Measurements from ENCODE around the gene RALA. TPM values are rescaled to one million over a fixed set of nuclear protein-coding genes. Genes with fewer than 3 reads are reported as not detected.

The RALA gene, protein sequence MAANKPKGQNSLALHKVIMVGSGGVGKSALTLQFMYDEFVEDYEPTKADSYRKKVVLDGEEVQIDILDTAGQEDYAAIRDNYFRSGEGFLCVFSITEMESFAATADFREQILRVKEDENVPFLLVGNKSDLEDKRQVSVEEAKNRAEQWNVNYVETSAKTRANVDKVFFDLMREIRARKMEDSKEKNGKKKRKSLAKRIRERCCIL
- 39.3 TPM for total RNA-seq

DNA sequence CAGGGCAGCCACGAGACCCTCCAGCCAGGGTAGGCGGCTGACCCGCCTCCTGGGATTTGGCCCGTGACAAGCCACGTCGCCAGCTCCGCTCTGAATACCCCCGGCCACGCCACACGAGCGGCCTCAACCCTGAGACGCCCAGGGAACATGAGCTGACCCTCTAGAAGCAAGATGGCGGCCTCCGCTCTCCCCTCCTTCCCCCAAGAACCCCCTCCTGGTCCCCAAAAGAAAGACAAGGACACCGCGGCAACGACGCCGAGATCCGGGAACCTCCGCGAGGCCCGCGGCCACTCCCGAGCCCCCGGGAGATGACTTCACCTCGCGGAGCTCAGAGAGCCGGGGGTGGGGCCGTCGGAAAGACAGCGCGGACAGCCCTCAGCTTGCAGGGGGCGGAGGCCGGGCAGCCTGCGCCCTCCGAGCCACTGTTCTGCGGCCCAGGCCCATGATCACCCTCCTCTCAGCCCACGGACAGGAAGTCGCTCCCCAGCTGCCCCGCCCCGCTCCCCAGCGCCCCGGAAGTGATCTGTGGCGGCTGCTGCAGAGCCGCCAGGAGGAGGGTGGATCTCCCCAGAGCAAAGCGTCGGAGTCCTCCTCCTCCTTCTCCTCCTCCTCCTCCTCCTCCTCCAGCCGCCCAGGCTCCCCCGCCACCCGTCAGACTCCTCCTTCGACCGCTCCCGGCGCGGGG, at the start of gene RALA:
TSS of gene RALA (plus strand) at position 526 of the 685 bp plus-strand sequence. CDS start 63,096 bp downstream, outside the sequence.
- DNase-seq, result peak; percentile 93

DNA sequence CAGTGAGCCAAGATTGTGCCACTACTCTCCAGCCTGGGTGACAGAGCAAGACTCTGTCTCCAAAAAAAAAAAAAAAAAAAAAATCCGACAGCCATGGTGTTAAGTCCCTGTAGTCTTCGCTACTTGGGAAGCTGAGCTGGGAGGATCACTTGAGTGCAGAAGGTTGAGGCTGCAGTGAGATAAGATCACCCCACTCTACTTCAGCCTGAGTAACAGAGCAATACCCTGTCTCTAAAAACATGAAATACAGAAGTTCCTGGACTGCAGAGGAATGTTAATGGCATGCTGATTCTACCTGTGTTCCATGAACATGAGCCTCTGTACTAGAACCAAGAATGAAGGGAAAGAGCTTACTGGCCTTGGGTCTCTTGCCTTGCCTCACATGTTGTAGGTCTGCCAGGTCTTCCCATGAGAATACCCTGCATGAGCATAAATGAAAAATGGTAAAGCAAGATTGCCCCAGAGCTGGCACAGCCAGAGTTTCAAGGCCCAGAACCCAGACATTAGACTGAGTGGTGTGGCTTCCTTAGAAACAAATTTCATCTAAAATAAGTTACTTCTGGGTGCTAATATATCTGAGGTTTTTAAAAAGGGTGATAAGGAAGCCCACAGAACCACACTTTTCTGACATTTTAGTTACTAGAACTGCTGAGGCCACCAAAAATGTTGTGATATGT, 48.6 kb upstream of the RALA start:
- DNase-seq, result no peak

DNA sequence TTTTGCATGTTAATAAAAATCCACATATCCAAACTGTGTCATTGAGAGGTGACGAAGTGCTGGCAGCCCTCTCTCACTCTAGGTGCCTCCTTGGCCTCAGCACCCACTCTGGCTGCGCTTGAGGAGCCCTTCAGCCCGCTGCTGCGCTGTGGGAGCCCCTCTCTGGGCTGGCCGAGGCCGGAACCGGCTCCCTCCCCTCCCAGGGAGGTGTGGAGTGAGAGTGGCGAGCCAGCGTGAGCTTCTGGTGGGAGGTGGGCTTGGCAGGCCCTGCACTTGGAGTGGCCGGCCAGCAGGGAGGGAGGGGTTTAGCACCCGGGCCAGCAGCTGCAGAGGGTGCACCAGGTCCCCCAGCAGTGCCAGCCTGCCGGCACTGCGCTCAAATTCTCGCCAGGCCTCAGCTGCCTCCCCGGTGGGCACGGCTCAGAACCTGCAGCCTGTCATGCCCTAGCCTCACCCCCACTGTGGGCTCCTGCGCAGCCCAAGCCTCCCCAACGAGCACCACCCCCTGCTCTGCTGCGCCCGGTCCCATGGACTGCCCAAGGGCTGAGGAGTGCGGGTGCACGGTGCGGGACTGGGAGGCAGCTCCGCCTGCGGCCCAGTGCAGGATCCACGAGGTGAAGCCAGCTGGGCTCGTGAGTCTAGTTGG, 46.0 kb upstream of the RALA start:
- DNase-seq, result no peak

DNA sequence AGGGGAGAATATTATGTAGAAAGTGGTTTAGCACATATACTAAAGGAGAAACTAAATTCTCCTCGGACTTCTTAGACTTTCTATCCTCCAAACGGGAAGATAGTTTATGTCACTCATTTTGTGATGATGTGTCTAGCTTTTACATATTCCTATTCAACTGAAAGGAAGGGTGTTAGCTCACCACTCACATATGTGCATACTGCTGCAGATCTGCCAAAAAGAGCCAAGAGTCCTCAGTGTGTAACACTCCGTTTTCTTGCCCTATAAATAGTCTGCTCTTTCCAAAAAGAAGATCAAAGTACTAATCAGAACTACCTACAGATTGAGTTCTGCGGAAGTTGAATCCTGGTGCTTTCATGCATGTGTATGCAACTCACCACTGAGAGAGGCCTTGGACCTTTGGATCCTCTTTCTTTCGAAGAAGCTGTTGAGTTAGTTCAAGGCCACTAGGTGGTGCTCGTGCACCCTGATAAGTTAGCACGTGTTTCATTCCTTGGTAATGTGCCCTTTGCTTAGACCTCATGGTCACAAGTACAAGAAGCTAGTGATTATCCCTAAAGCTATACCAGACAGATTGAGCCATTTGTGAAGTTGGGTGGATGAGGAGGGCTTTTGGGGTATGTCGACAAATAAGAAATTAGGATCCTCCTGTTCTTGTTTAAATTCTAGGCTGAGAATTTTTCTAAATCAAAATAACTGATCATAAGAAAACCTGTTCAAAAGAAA, 43.1 kb upstream of the RALA start:
- peak; percentile 66 for DNase-seq

DNA sequence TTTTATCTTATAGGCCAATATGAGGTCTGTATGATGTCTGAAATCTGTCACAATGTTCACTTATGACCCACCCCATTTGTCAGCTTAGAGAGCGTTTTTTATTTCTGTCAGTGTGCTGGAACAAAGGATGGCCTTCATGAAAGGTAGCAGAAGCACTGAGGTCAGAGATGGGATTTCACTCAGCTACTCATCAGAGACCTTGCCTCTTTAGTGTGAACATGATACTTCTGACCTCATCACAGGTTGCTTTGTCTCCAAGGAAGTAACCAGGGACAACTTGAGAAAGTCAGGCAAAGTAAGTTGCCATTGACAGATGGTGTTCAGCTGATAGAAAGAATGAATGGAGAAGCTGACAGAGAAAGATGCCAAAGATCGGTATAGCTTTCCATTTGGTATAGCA, 40.8 kb upstream of the RALA start:
- no peak for DNase-seq

DNA sequence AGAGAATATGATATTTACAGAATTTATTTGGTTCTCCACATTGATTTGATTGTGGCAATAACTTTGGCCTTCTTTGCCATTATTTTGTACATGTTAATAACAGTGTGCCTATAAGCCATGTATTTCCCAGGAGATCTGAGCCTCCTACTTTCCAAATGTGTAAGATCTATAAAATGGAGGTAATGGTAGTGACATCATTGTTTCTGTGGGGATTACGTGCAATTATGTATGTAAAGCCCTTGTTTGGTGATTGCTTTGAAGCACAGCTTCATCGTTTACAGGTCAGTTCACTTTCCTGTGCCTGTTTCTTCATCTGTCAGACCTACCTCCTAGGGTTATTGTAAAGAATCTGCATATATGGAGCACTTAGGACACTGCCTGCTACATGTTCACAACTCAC, 39.8 kb upstream of the RALA start:
- no peak for DNase-seq

DNA sequence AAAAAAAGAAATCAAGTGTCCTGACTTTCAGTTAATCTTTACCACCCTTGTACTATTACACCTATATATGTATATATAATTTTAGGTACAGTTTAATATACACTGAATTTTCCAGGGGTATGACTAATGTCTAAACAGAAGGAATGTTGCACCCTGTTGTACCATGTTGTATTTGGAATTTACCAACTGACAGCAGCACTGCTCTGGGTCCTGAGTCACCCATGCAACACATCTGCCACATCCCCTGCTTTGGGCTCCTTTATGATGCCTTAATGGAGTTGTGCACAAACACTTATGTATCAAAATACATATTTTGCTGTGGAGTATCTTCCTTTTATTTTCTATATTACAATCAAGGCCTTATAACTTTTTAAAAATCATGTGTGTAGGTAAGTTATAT, 36.0 kb upstream of the RALA start:
- DNase-seq, result no peak

DNA sequence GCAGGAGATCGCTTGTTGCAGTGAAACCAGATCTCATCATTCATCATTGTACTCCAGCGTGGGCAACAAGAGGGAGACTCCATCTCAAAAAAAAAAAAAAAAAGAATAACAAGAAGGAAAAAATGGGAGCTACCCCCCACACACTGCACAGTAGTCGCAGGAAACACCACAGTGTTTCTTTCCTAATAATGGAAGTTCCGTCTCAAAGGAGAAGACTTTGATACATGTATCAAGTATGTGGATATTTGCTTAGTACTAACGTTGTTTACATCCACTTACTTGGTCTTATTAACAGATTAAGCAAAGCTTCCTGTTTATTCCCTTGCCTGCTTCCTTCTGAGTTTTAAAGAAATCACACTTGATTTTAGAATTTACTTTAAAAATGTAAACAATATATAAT, 35.0 kb upstream of the RALA start:
- DNase-seq, result no peak

DNA sequence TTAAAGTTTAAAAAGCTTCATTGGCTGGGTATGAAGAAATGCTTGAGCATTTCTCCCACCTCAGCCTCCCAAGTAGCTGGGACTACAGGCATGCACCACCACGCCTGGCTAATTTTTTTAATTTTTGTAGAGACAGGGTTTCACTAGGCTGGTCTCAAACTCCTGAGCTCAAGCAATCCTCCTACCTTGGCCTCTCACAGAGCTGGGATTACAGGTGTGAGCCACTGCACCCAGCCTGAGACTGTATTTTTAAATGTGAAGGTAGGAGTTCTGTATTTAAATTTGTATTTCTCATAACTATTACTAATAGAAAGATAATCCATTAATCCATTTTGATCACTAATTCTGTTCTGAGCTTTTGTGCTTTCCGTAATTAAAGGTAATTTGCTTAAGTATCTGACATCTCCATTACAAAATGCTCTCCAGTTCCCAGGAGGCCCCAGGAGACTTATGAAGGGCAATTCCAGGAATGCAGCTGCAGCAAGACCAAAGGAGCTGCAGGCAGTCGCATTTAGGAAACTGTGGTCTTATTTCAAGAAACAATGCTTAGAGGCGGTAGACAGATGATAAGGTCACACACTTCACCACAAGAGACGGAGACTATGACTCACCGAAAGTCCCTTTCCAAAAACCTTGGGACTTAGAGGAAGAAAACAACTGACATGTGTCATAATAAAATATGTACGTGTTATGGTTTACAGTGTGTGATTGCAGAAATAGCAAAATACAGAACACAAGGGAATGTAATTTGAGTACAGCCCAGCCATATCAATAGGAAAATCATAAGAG, 33.9 kb upstream of the RALA start:
- no peak for DNase-seq

DNA sequence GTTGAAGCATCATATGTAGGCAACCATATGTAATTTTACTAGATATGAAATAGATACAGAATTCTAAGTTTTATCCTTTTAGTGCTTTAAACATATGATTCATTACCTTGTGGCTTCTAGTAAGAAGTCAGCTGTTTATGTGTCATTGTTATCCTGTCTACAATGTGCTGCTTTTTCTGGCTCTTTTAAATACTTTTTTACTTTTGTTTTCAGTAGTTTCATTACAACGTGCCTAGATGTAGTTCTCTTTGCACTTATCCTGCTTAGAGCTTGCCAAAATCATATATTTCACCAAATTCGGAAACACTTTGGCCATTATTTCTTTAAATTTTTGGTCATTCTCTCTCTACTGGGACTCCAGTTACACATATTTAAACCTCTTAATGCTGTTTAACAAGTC, 30.8 kb upstream of the RALA start:
- no peak for DNase-seq

DNA sequence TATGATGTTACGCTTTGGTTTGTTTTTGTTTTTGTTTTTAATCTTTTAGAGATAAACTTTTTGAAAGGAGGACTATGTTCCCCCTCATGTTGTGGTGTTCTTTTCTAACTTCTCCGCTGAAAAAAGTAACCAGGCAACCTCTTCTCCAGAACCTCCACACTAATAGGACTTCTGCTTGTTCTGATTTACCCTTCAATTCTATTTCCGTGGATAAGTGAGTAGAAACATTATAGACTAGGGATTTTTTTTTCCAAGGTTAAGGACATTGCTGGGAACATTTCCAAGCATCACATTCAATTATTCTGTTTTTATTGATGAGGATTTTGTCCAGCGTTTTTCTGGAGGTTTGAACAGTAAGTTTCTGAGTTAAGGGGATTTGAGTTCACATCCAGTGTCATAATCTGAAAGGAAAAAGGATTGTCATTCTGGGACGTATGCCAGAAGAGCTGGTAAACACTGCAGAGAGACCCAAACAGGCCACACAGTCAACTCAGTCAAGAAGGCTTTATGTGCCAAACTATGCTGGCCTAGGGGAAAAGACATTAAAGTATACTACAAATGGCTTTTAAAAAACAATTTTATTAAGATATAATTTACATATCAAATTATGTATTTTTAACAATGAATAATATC, 28.3 kb upstream of the RALA start:
- no peak for DNase-seq

DNA sequence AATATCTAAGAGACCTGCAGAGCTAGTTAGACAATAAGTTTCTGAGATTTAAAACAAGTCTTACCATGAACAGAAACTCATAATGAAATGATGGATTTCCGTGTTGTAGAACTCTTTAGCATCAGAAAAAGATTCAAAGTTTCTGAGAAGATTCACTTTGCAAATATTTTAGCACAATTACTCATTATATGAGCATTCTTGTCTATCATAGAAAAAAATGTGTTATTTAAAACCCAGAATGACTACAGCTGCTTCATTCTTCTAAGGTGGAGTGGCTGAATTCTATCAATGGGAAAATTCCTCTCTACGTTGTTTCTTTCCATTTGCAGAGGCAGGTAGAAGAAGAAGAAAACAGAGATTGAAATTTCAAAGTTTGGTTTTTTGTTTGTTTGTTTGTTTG, 21.0 kb upstream of the RALA start:
- no peak for DNase-seq

DNA sequence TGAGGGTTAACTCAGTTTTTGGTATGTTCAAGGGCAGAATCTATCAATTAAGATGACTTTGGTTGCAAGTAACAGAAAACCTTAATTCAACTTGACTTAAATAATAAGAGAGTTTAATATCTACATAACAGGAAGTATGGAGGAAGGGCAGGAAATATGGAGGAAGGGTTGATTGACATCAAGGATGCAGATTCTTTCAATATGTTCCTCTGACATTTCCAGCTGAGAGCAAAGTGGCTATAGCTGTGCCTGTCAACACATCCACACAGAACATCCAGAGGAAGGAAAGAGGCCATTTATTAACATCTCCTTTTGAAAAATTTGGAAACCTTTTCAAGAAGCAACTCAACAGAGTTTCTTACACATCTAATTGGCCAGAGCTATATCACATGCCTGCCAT, 19.4 kb upstream of the RALA start:
- no peak for DNase-seq

DNA sequence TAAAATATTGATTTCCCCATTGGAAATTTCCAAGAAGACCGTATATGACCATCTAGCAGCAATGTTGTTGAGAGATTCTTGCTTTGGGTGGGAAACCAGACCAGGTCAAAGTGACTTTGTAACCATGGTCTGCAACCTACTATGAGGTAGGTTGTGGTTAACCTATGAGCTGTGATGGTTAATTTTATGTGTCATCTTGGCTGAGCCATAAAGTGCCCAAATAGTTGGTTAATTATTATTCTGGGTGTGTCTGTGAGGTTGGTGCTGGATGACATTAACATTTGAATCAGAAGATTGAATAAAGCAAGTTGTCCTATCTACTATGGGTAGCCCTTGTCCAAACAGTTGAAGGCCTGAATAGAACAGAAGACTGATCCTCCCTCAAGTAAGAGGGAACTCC, 18.3 kb upstream of the RALA start:
- no peak for DNase-seq

DNA sequence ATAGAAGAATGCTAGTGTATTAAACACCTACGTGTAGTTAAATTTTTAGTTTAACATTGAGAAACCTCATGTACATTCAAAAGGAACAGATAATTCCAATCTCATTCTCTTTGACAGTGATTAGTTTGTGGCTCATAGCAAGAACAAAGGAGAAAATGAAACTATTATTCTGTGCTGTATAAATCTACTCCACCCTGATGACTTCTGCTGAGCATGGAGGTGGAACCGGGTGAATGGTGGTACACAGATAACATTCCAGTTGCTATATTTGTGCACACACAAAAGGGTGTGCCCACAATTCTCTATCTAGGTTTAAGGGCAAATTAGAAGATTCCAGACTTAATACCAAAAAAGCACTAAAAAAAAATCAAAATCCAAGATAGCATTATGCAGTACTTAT, 17.0 kb upstream of the RALA start:
- DNase-seq, result no peak

DNA sequence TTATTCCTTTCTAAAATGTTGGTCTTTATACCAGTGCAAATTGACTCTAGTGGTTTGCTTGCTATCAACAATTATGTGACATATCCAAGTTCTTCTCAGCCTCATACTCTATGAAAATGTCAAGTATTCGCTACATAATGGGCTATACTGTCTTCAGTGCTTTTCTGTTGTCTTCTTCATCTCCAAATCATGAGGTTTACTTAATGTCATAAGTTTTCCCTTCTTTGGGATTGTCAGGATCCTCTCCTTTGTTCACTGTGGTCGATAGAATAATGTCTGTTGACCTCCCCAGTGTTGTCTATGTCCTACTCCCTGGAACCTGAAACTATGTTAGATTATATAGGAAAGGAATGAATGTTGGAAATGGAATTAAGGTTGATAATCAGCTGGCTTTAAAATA, 16.4 kb upstream of the RALA start:
- DNase-seq, result no peak

DNA sequence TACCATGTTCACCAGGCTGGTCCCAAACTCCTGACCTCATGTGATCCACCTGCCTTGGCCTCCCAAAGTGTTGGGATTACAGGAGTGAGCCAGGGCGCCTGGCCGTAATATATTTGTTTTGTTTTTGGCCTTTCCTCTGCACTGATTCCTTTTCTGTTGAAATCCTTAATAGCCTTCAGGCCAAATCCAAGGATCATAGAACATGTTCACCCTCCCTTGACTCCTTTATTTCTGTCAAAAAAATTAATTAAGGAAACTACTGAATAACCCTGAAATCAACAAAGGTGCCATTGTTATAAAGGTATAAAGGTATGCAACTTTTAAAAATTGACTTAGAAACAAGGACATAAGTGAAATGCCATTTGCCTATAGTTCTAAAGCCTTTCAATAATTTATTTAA, 15.5 kb upstream of the RALA start:
- no peak for DNase-seq

DNA sequence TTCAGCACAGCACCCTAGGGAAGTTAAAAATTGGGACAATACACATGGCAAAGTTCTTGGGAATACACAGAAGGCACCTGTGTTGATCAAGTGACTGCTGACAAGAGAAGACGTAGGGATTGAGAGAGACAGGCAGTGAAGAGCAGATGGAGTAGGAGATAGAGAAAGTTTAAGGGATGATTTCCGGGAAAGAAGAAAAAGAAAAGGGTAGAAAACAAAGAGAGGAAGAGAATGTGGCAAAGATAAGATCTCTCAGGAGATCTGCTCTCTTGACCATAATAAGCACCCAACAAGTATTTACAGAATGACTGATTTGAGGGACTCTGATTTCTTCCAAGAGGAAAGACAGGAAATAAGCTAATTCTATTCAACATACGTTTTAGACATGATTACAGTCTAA, 15.1 kb upstream of the RALA start:
- no peak for DNase-seq

DNA sequence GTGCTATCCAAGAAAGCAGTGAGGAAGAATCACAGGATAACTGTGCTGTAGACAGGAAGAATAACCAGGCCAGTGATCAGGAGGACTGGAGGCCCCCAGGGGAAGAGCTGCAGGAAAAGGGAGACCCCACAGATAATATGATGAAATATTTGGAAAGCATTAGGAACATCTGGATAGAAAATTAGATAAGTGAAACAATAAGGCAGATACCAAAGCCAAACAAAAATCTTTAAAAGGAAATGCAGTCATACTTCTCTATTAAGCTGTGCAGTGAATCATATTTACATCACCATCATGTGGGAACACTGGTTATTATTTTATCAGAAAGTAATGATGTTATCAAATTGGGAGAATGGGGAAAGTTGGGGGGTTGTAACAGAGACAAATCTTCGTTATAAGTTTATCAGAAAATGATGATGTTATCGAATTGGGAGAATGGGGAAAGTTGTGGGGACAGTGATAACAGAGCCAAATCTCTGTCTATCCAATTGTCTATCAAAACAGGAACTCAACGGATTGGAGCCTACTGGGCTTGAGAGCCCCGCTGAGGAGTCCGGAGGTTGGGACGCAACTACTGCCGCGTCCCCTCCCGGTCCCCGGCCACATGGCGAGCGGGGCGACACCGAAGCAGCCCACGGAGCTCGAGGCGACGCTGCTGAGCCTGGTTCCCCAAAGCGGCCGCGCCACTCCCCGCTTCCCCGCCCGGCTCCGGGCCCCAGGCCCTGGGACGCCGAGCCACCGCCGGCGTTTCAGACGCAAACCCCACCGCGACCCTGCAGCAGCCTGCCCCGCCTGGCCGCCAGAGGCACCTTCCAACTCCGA, 14.0 kb upstream of the RALA start:
- no peak for DNase-seq

DNA sequence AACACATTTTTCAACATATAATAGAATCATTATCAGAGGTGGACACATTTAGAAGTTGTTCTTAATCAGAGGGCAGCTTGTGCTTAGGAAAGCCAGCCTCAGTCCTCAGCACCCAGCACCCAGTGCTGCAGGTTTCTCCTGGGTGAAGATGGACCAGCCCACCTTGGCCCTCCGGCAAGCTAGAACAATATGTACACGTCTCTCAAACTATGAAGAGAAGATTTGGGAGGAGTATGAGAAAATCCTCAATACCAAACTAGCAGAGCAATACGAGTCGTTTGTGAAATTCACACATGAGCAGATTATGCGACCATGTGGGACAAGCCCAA, 13.5 kb upstream of the RALA start:
- DNase-seq, result no peak

DNA sequence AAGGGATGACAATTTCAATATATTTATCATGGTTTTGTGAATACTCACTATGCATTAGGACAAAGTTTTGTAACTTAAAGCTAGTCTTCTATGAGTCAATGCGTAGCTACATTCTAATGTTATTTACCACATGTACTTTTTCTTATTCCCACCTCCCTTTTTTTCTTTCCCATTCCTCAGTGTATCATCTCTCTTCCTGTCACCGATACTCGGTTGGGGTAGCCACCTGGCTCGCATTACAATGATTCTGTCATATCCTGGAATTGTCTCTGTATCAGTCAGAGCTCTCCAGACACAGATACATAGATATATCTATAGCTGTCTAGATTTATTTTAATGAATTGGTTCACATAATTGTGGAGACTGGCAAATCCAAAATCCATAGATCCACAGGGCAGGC, 9.8 kb upstream of the RALA start:
- DNase-seq, result no peak

All from occipital lobe (tissue), 2 donors.